ENCODE measurements around the gene FHDC1. TPM values are rescaled to one million over a fixed set of nuclear protein-coding genes. Genes with fewer than 3 reads are reported as not detected.

FHDC1 gene
- total and polyA plus RNA-seq, 2 donors, result 1.6 to 7.1 TPM

- no peaks in the 10 kb centered on the region for H3K36me3 ChIP-seq (ENCODE audit: insufficient read depth)
- no peaks in the 10 kb centered on the region for H3K4me1 ChIP-seq (ENCODE audit: insufficient read depth)
- no peak overlapping the region for H3K27ac ChIP-seq (ENCODE audit: low read depth)
- DNase-seq (ENCODE audit: extremely low spot score), result no peak
- H3K4me3 ChIP-seq (ENCODE audit: low read depth, low read length), result no peak overlapping the region
- WGBS, result 73% methylated on average over 2 of the region's 2 CpGs
Measured at GRCh38 chr4:152956147-152956546, 20.0 kb downstream of the FHDC1 start.

- no peak overlapping the region for H3K27ac ChIP-seq (ENCODE audit: low read depth)
- no peaks in the 10 kb centered on the region for H3K36me3 ChIP-seq (ENCODE audit: insufficient read depth)
- no peaks in the 10 kb centered on the region for H3K4me1 ChIP-seq (ENCODE audit: insufficient read depth)
- no peak overlapping the region for H3K4me3 ChIP-seq (ENCODE audit: low read depth, low read length)
- DNase-seq (ENCODE audit: extremely low spot score), result no peak
- 44% methylated on average over 12 of the region's 12 CpGs for WGBS
Measured at GRCh38 chr4:152956650-152957436, 20.7 kb downstream of the FHDC1 start.

- Histone ChIP-seq H3K4me3 (ENCODE audit: low read depth, low read length) (no peak overlapping the region), H3K36me3 (ENCODE audit: insufficient read depth) (no peaks in the 10 kb centered on the region), H3K4me1 (ENCODE audit: insufficient read depth) (no peaks in the 10 kb centered on the region), H3K27ac (ENCODE audit: low read depth) (no peak overlapping the region)
- 50% methylated on average over 11 of the region's 11 CpGs for WGBS
- DNase-seq (ENCODE audit: extremely low spot score), result no peak
Measured at GRCh38 chr4:152957437-152958171, 21.5 kb downstream of the FHDC1 start.

GRCh38 chr4:152959080-152959479, 23.0 kb downstream of the FHDC1 start:
- no peak overlapping the region for H3K4me3 ChIP-seq (ENCODE audit: low read depth, low read length)
- no peak overlapping the region for H3K27ac ChIP-seq (ENCODE audit: low read depth)
- no peaks in the 10 kb centered on the region for H3K4me1 ChIP-seq (ENCODE audit: insufficient read depth)
- WGBS, result 87% methylated on average over 2 of the region's 2 CpGs
- no peaks in the 10 kb centered on the region for H3K36me3 ChIP-seq (ENCODE audit: insufficient read depth)
- no peak for DNase-seq (ENCODE audit: extremely low spot score)

- no peak overlapping the region for H3K4me3 ChIP-seq (ENCODE audit: low read depth, low read length)
- no peaks in the 10 kb centered on the region for H3K4me1 ChIP-seq (ENCODE audit: insufficient read depth)
- WGBS, result 90% methylated on average over 3 of the region's 3 CpGs
- no peak for DNase-seq (ENCODE audit: extremely low spot score)
- H3K36me3 ChIP-seq (ENCODE audit: insufficient read depth), result no peaks in the 10 kb centered on the region
- no peak overlapping the region for H3K27ac ChIP-seq (ENCODE audit: low read depth)
Measured at GRCh38 chr4:152960082-152960481, 24.0 kb downstream of the FHDC1 start.

GRCh38 chr4:152961014-152961772, 25.1 kb downstream of the FHDC1 start:
- DNase-seq (ENCODE audit: extremely low spot score), result no peak
- Histone ChIP-seq H3K4me1 (ENCODE audit: insufficient read depth) (no peaks in the 10 kb centered on the region), H3K27ac (ENCODE audit: low read depth) (peak overlapping the region; percentile 60), H3K4me3 (ENCODE audit: low read depth, low read length) (no peak overlapping the region), H3K36me3 (ENCODE audit: insufficient read depth) (no peaks in the 10 kb centered on the region)
- 62% methylated on average over 14 of the region's 14 CpGs for WGBS

GRCh38 chr4:152961773-152962115, 25.6 kb downstream of the FHDC1 start:
- no peak overlapping the region for H3K4me3 ChIP-seq (ENCODE audit: low read depth, low read length)
- no peaks in the 10 kb centered on the region for H3K36me3 ChIP-seq (ENCODE audit: insufficient read depth)
- WGBS, result 57% methylated on average over 1 of the region's 1 CpG
- no peak overlapping the region for H3K27ac ChIP-seq (ENCODE audit: low read depth)
- DNase-seq (ENCODE audit: extremely low spot score), result no peak
- H3K4me1 ChIP-seq (ENCODE audit: insufficient read depth), result no peaks in the 10 kb centered on the region

- no peak for DNase-seq (ENCODE audit: extremely low spot score)
- Histone ChIP-seq H3K4me3 (ENCODE audit: low read depth, low read length) (no peak overlapping the region), H3K27ac (ENCODE audit: low read depth) (no peak overlapping the region), H3K36me3 (ENCODE audit: insufficient read depth) (no peaks in the 10 kb centered on the region), H3K4me1 (ENCODE audit: insufficient read depth) (no peaks in the 10 kb centered on the region)
- WGBS, result 62% methylated on average over 5 of the region's 5 CpGs
Measured at GRCh38 chr4:152962150-152962549, 26.0 kb downstream of the FHDC1 start.

- DNase-seq (ENCODE audit: extremely low spot score), result no peak
- 95% methylated on average over 4 of the region's 4 CpGs for WGBS
Measured at GRCh38 chr4:152964335-152964734, 28.2 kb downstream of the FHDC1 start.

GRCh38 chr4:152965611-152966010, 29.5 kb downstream of the FHDC1 start:
- WGBS, result 91% methylated on average over 4 of the region's 4 CpGs
- Histone ChIP-seq H3K27ac (ENCODE audit: low read depth) (no peak overlapping the region), H3K4me3 (ENCODE audit: low read depth, low read length) (no peak overlapping the region), H3K36me3 (ENCODE audit: insufficient read depth) (no peaks in the 10 kb centered on the region), H3K4me1 (ENCODE audit: insufficient read depth) (no peaks in the 10 kb centered on the region)
- no peak for DNase-seq (ENCODE audit: extremely low spot score)

More at GRCh38 chr4:152964335-152964734, 28.2 kb downstream of the FHDC1 start:
- H3K4me1 ChIP-seq (ENCODE audit: insufficient read depth), result no peaks in the 10 kb centered on the region
- no peaks in the 10 kb centered on the region for H3K36me3 ChIP-seq (ENCODE audit: insufficient read depth)
- H3K27ac ChIP-seq (ENCODE audit: low read depth), result no peak overlapping the region
- no peak overlapping the region for H3K4me3 ChIP-seq (ENCODE audit: low read depth, low read length)

GRCh38 chr4:152967907-152968306, 31.8 kb downstream of the FHDC1 start:
- H3K4me3 ChIP-seq (ENCODE audit: low read depth, low read length), result no peak overlapping the region
- no peak overlapping the region for H3K27ac ChIP-seq (ENCODE audit: low read depth)
- H3K4me1 ChIP-seq (ENCODE audit: insufficient read depth), result no peaks in the 10 kb centered on the region
- H3K36me3 ChIP-seq (ENCODE audit: insufficient read depth), result no peaks in the 10 kb centered on the region
- no peak for DNase-seq (ENCODE audit: extremely low spot score)
- WGBS, result 84% methylated on average over 3 of the region's 3 CpGs

GRCh38 chr4:152968806-152969394, 32.8 kb downstream of the FHDC1 start:
- no peaks in the 10 kb centered on the region for H3K4me1 ChIP-seq (ENCODE audit: insufficient read depth)
- no peaks in the 10 kb centered on the region for H3K36me3 ChIP-seq (ENCODE audit: insufficient read depth)
- 70% methylated on average over 9 of the region's 9 CpGs for WGBS
- no peak overlapping the region for H3K4me3 ChIP-seq (ENCODE audit: low read depth, low read length)
- no peak overlapping the region for H3K27ac ChIP-seq (ENCODE audit: low read depth)
- DNase-seq (ENCODE audit: extremely low spot score), result no peak

GRCh38 chr4:152970102-152970820, 34.1 kb downstream of the FHDC1 start:
- Histone ChIP-seq H3K36me3 (ENCODE audit: insufficient read depth) (no peaks in the 10 kb centered on the region), H3K4me1 (ENCODE audit: insufficient read depth) (no peaks in the 10 kb centered on the region), H3K4me3 (ENCODE audit: low read depth, low read length) (no peak overlapping the region), H3K27ac (ENCODE audit: low read depth) (no peak overlapping the region)
- 76% methylated on average over 3 of the region's 3 CpGs for WGBS
- DNase-seq (ENCODE audit: extremely low spot score), result no peak
